ENCODE measurements around the gene FYN.

DNA sequence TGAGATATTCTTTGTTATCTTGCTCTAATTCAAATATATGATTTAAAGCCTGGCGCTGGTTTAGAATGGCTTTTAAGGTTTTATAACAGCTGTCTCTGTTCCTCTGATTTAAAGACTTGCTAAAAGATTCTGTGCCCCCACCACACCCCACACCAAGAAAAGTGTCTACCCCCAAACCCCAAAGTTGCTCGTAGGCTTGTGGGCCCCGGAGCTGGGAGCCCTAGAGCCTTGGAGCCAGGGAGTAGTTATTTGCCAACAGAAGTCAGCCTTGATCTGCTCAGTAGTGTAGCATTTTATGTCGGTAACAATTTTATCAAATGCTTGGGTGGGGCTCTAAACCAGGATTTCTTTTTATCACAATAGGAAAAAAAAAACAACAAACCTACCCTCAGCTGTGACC lies 162.3 kb downstream of the FYN start:
- TF ChIP-seq, protein P1, sequence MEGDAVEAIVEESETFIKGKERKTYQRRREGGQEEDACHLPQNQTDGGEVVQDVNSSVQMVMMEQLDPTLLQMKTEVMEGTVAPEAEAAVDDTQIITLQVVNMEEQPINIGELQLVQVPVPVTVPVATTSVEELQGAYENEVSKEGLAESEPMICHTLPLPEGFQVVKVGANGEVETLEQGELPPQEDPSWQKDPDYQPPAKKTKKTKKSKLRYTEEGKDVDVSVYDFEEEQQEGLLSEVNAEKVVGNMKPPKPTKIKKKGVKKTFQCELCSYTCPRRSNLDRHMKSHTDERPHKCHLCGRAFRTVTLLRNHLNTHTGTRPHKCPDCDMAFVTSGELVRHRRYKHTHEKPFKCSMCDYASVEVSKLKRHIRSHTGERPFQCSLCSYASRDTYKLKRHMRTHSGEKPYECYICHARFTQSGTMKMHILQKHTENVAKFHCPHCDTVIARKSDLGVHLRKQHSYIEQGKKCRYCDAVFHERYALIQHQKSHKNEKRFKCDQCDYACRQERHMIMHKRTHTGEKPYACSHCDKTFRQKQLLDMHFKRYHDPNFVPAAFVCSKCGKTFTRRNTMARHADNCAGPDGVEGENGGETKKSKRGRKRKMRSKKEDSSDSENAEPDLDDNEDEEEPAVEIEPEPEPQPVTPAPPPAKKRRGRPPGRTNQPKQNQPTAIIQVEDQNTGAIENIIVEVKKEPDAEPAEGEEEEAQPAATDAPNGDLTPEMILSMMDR (IDR thresholded peaks at IDR 0.05) = no peak
- TF ChIP-seq POLR2A (IDR thresholded peaks at IDR 0.05) = no peak
